Inflammatory macrophage treated with lipopolysaccharide for 1 hour (primary cell): ENCODE data around the gene MAP1LC3B2.
A peak's percentile ranks its signal among the peaks of the same experiment; 100 is the strongest.

Source experiments
- DNase-seq, 2 donors: peaks; one replicate each; pipeline ENCODE4 v3.0.0-alpha.2; 2020 to 2022

Gene MAP1LC3B2

DNA sequence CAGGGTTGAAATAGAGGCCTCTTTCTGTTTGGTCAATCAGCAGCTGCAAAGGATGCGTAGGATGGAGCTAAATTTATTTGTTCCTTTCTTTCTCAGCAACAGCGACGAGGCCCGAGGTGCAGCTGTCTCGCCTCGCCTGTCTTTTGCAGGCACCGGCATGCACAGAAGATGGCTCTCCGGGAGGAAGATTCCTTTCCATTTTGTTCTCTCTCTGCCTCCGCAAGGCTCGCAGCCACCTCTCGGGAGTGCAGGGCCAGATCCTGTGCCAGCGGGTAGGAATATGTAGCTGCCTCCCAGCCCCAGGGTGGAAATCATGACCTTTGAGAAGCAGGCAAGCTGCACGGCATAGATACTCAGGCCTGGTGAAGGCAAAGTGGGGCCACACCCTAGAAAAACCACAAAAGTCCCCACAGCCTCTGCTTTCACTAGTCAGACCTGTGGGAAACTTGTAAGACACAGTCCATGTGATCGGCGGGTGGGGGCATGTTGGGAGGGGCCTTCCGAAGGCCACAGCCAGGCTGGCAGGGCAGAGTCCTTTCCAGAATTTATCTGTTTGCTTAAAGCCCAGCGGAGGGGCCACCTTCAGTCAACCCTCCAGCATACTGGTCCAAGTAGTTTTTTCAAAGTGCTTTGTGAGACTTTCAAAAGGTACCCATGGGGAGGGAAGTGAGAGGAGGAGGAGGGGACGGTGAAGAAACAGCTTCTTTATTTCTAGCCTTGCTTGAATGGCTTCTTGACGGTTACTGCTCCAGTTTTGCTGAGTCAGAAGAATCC, at the start of gene MAP1LC3B2:
MAP1LC3B2 (plus strand) TSS at position 220 of the 774 bp plus-strand sequence. CDS start 16,562 bp downstream, outside the sequence.
- DNase-seq: peak; percentile 90 to 98

DNA sequence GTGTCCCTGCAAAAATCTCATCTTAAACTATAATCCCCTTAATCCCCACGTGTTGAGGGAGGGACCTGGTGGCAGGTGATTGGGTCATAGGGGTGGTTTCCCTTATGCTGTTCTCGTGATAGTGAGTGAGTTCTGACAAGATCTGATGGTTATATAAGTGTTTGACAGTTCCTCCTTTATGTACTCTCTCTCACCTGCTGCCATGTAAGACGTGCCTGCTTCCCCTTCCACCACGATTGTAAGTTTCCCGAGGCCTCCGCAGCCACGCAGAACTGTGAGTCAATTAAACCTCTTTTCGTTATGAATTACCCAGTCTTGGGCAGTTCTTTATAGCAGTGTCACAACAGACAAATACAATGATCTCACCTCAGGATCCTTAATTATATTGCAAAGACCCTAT, 45.2 kb upstream of the MAP1LC3B2 start:
- no peak for DNase-seq

DNA sequence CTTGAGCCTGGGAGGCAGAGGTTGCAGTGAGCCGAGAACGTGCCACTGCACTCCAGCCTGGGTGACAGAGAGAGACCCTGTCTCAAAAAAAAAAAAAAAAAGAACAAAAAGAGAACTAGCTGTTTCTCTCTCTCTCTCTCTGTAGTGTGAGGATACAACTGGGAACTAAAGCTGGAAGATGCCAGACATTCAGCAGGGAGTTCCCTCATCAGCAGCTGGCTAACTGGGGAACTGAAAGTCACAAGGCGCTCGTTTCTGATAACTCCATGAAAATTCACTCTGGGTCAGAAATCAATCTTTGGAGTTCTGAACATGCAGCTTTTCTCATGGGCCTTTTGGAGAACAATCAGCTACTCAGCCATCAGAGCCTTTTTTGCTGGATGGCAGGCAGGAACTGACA, 43.5 kb upstream of the MAP1LC3B2 start:
- peak in 1 of 2 donors; percentile 42 for DNase-seq

DNA sequence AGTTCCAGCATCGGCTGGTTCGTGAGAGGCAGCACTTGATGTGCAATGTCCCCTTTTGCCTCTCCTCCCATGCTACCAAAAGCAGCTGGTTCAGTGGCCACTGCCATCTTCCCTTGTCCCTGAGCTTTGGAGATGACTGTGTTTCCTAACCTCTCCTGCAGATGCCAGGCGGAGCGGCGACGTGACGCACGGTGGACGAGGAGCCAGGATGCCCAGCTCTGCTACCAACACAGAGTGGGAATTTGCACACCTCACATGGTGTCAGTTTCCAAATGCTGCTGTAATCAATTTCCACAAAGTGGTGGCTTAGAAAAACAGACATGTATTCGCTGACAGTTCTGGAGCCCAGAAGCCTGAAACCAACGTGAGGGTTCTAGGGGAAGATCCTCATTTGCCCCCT, 42.5 kb upstream of the MAP1LC3B2 start:
- no peak for DNase-seq

DNA sequence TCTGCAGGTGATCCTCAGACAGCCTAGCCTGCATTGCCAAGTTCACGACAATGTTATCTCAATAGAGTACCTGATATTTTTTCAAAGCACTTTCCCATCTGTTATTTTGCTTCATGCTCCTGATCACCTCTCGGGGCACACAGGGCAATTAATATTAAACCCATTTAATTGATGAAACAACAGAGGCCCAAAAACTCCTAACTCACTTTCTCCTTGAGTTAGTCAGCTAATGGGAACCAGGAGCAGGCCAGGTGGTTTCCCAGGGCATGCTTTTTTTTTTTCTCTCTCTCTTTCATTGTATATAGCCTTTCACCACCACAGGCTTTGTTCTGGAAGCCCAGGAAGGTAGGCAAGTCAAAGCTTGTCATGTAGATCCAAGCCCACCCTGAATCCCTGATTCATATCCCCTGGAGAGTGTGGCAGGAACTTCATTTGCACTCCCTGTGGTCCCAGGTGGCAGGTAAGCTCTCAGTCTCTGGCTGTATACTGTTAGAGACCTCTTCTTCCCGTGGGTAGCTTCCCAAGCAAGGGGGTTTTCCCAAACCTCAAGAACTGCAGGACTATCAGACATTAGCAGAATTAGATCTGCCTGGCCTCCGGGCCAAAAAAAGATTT, 41.6 kb upstream of the MAP1LC3B2 start:
- DNase-seq: no peak

DNA sequence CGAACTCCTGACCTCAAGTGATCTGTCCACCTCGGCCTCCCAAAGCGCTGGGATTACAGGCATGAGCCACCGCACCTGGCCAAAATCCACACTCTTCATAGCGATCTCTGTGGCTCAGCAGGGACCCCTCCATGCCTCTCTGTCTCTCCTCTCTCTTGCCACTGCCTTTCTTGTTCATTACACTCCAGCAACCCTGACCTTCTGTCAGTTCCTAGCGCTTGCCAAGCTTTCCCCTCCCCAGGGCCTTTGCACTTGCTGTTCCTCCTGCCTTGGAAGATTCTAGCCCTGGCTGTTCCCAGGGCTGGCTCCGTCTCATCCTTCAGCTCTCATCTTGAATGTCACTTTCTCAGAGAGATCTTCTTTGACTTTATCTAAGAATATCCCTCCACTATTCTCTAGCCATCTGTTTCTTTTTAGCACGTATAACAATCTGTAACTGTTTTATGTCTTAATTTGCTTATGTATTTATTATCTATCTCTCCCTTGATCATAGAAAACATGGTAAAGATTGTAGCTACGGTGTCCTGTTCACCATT, 38.9 kb upstream of the MAP1LC3B2 start:
- no peak for DNase-seq

DNA sequence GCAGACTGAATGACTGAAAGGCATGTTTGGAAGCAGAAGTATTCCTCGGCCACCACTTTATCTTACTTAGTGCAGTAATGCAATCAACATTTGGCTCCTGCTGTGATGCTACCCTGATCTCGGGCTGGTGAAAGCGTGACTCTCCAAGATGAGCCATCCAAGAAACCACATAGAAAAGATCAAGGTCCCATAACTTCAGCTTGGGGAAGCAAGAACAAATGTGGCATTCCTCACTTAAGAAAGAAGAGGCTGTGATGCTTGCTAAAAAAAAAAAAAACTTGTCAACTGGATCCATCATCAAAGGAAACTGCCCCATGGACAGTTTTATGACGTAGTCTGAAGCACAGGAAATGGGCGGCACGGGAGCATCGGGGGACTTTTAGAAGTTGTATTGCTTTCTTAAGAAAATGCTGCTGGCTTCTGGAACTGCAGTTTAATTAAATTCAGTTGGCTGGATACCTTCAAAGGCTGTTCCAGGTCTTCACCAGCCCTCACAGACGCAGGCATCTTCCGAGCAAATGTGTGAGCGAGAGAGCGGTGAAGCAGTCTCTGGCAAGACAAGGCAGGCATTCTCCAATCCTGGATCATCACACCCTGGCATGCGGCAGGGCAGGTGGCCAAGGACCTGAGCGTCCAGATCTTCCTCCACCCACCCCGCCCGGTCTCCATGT, 38.2 kb upstream of the MAP1LC3B2 start:
- peak; percentile 52 to 59 for DNase-seq

DNA sequence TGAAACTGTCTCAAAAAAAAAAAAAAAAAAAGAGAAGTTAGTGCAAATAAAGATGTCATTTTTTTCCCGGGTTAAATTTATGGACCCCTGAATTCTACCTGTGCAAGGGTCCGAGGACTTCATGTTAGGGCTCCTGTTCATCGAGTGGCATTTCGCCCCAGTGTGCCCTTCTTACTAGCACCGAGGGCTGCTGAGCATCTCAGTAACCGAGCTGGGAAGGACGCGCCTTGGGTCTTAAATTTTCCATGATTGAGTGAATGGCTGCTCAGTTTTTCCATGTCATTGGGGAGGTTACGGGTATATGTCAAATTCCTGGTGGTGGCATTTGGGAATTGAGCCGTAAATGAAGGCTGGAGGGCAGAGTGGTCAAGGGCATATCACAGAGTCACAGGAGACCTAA, 34.9 kb upstream of the MAP1LC3B2 start:
- DNase-seq: no peak

DNA sequence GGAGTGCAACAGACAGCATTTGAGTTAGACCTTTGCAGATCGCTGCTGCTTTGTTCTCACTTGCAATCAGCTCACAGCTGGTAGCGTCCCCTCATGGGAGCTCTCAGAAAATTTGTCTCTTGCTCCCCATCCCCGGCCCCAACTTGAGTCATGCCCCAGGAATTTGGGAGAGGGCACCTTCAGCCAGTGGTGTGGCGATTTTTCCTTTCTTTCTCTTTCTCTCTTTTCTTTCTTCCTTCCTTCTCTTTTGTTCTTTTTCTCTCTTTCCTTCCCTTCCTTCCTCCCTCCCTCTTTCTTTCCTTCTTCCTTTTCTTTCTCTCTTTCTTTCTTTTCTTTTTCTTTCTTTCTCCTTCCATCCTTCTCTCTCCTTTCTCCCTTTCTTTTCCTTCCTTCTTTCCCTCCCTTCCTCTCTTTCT, 34.2 kb upstream of the MAP1LC3B2 start:
- DNase-seq: no peak

DNA sequence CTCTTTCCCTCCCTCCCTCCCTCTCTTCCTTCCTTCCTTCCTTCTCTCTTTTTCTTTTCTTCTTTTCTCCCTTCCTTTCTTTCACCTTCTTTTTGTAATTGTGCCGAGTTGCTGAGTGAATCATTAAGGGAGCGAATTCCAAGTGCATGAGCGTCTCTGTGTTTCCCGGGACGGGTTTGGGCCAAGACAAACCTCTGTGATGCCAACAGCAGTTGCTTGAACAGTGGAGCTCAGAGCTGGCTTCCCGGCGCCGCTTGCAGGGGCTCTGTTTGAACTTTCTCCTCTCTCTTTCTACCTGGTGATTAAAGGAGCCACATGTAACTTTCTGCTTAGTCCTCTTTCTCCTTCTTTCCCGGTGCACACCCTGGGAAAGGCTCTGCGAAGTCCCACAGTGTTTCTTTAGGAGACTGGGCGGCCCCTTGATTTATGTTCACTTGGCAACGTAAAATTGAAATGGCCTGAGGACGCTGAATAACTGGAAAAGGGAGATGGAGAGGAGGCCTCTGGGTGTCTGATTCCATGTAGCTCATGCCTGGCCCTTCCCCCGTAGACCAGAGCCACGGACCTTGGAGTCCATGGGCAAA, 33.7 kb upstream of the MAP1LC3B2 start:
- DNase-seq: no peak

DNA sequence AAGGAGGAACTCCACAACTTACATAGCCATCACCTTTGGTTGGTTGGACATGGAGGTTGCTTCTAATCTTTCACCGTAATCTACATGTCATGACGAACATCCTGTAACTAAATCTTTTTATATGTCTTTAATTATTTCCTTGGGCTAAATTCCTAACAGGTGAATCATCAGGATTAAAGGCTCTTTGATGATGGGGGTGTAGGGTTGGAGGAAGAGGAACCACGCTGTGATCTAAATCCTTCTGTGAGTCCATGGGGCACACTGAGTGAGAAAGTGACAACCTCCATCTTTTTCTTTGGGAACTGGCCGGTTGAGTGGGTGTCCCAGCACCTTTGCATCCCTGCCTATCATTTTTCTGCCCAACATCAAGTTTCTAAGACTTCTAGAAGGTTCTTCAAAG, 31.1 kb upstream of the MAP1LC3B2 start:
- DNase-seq: no peak

DNA sequence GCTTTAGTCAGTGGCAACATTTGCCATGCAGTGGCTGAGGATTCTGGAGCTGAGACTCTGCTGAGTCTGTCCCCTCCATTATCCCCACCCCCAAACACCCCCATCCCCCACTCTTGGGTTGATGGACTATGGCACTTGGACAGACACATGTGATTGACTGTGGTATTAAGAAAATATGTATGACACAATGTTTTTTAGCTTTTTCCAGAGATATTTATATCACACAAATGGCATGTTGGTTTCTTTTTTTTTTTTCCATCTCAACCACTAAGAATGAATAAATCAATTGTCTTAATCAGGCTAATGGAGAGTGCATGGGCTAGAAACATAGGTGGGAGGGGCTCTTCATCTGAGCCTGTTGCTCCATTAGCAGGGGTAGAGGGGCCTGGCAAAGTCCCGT, 30.7 kb upstream of the MAP1LC3B2 start:
- DNase-seq: no peak

DNA sequence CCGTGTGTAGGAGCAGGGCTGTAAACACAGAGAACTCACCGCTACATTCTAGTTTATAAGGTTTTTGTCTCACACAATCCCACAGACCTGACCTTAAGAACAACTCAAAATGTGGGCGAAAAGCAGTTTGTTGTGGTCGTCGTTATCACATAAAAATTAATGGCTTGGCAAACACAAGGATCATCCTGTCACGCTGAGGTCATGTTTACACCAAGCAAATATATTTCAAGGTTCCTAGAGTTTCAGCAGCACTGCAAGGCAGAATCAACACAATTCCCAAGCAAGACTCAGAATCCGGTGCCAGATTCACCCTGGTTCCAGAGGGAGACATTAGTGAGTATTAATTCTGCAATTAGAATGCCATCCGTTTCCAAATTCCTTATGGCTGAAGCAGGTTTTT, 30.1 kb upstream of the MAP1LC3B2 start:
- DNase-seq: no peak

DNA sequence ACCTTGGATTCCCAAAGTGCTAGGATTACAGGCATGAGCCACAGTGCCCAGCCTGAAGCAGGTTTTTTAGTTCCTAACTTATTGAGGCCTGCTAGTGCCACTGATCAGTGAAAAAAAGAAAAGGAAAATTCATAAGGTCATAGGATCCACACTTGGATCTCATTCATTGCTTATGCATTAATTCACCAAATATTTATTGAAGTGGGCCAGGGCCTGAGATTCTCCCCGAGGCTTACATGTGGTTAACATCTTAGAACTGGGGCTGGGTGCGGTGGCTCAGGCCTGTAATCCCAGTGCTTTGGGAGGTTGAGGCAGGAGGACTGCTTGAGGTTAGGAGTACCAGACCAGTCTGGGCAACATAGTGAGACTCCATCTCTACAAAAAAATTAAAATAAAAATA, 29.5 kb upstream of the MAP1LC3B2 start:
- DNase-seq: no peak

DNA sequence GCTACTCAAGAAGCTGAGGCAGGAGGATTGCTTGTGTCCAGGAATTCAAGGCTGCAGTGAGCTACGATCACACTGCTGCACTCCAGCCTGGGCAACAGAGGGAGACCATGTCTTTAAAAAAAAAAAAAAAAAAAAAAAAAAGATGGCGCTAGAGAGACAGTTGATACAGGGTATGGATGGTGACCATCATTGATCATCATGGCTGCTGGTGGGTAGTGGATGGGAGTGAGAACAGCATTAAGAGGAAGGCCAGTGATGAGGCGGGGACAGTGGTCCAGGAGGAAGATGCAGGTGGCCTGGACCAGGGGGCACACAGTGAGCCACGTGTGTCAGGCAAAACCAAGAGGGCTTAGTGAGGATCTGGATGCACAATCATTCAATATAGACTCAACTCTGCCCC, 26.8 kb upstream of the MAP1LC3B2 start:
- DNase-seq: no peak

DNA sequence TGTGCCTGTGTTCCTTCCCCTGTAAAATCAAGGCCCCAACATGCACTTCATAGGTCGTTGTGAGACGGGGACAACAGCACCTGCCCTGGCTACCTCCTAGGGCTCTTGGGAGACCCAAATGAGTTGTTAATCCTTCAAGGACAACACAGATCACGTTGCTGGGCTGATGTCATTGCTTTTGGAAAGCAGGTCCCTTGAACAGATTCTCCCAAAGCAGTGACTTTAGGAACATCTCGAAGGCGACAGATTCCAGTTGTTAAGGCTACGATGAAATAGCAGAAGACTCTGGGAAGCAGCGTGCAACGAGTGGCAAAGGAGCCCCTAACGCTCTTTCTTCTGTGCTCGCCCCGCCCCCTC, 26.2 kb upstream of the MAP1LC3B2 start:
- no peak for DNase-seq

DNA sequence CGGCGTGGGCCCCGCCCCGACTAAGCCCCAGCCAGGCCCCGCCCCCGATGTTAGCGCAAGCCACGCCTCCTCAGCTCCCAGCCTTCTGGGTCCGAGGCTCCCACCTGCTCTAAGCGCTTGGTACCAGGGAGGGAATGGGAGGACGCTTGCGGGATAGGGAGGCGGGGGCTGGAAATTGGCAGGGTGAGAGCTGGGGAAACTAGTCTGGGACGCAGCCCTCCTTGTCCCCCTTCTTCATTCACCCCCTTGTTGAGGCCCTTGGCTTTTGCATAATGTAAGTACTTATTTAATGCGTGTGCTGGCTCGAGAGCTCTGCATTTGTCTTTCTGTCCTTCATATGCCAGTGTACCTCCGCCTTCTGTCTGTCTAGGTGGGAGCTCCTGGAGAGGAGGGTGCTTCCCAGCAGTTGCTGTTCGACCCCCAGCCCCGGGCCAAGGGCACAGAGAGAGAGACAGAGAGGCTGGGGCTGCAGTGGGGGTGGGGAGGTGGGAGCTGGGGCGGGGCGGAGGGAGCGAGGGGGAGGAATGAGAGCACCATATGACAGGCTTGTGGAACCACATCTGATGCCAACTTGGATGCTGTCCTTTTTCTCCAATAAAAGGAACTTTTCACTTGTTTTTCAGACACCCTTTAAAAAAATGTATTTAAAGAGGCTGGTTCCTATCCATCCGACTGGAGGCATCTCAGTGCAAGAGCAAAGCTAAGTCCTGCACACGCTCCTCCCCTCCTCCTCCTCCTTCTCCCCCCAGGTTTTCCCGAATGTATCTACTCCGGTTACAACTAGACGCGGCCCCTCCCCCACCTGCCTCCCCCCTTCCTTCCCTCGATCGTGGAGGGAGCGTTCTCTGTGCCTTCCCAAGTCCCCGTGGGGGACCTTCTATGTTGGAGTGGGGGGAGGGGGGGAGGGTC, 25.6 kb upstream of the MAP1LC3B2 start:
- peak; percentile 54 to 56 for DNase-seq

DNA sequence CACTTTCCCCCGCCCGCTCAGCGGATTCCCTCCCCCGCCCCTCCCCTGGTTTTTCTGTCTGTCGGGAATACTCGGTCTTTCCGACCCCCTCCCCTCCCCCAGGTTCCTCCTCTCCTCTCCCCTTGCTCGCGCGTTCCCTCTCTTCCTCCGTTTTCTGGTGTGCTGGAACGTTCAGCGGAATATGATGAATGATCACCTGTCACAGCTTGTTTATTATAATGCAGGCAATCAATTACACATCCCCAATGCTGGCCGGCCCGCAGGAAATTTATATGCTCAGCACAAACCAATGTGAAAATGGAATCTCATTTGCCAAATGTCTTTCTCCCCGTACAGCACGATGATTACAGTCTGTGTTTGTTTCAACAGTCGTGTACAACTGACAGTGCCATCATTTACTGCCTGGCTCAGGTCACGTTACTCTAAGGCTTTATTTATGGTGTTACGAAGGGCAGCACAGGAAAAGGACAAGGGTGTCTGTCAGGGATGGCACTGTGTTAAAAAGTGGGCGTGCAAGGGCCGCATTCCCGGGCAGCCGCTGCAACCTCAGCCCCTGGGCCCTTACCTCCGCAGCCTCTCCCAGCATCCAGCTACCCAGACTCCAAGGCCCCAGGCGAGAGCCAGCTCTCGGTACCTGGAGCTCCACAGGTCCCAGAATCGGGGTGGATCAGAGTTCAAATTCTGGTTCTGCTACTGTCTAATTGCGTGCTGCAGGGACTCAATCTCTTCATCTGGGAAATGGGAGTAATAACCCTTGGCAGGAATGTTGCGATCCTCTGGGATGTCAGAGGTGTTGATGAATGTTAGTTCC, 24.7 kb upstream of the MAP1LC3B2 start:
- no peak for DNase-seq

DNA sequence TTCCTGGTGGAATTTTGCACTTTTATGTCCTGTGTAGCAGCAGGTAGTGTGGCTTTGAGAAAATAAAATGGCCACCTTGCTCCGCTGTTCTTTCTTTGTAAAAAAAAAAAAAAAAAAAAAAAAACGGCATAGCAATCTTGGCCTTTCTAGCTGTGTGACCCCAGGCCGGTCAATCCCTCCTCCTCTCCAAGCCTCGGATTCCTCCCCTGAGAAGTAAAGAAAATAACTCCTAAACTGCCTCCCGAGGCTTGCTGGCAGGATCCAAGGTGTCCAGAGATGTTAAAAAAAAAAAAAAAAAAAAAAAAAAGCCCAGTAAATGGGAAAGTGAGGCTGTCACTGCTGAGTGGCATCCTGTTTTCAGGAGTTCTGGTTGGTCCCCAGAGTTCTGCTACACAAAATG, 23.9 kb upstream of the MAP1LC3B2 start:
- DNase-seq: no peak

DNA sequence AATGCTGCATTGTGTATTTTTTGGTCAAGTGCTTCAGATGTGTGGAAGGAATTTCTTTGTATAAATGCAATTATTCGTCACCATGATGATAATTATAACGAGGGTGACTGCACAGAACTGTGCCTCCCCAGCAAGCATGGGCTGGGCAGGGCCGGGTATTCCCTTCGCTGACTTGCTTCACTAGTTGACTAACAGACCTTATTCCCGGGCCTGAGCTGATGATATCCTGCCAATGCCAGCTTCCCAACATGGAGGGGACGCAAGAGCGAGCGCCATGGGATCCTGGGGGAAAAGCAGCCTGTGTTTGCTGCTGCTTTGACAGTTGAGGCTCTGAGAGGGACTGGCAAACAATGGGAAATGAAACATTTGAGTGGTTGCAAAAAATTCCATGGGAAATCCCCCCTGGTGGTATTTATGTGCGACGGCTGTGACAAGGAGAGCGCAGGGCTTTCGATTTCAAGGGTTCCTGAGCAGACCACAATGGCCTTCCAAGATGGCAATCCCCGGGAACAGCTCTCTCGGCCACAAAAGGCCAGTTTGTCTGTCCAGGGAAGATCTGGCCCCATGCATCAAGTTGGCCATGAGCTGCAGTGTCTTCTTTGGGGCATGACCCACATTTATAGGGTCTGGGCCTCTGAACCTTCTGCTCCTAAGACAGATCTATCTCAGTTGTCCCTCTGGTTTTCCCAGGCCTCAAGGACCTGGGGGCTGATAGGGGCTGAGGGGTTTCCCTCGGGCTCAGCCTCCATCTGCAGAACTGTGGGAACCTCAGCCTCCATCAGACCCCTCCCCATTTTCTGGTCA, 21.9 kb upstream of the MAP1LC3B2 start:
- DNase-seq: peak; percentile 77 to 86
